NCI-H1092 treated with DMSO at 0.1 percent for 48 hours (cell line): Measurements from ENCODE around the gene S100A4.
A peak's percentile ranks its signal among the peaks of the same experiment; 100 is the strongest.
"Not testable (repeated sequence)": the region's sequence is repeated elsewhere in the genome, so short reads cannot be mapped to it uniquely, and the experiment has no call there.

ENCODE experiments used
- DNase-seq: peaks from one replicate; lab custom pipeline; 2025; lab: John Stamatoyannopoulos, UW

S100A4 gene

DNA sequence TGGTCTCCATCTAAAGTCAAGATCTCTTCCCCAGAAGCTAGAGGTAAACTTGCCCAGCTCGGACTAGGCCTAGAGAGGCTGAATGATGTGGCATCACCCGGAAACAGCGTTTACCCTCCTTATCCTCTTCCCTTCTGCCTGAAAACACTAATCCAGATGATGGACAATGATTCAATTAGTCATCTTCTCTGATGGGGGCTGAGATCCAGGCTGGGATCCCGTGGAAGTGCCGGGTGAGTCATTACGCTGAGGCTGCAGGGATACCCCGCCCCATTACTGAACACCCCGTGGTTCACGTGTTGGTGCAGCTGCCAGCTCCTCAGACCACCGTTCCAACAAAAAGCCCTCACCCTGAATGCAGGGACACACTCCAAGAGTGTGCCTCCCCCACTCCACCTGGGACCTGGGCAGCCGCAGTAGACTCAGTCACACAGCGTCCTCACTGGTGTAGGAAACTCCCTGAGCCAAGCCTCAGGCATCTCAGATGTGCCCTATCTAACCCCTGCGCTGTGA lies 11.9 kb downstream of the S100A4 start:
- no peak for DNase-seq

DNA sequence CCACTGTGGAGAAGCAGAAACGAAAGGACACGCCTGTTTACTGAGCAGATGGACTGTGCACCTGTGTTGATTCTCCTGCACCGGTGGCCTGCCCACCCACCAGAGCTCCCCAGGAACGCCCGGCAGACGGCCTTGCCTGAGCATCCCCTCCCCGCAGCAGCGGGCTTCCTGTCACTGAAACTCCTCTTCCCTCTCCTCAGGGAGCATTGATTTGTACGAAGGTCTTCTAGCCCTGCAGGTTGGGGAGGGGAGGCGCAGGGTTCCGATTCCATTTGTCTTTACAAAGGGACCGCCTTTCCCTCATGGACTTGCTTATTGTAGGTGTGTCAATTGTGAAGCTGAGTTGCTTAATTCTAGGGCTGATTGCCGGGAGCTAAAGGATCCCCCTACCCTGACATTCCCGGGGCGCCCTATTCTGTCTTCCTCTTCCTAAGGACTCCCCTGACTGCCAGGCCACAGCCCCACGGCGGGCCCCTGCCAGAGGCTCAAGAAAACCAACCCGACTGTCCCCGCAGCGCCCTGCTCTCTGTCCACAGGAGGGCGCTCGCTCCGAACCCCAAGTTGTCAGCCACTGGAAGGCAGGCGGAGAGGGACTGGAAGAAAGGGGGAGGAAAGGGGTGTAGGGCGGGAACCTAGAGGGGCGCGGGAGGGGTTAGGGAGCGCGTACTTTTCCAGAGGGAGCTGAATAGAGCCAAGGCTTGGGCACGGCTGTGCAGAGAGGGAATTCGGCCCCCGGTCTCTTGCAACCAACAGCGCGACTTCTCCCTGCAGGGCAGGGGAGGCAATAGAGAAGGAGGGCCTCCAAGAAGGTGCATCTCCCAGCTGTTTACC lies 12.6 kb downstream of the S100A4 start:
- DNase-seq: peak; percentile 84

DNA sequence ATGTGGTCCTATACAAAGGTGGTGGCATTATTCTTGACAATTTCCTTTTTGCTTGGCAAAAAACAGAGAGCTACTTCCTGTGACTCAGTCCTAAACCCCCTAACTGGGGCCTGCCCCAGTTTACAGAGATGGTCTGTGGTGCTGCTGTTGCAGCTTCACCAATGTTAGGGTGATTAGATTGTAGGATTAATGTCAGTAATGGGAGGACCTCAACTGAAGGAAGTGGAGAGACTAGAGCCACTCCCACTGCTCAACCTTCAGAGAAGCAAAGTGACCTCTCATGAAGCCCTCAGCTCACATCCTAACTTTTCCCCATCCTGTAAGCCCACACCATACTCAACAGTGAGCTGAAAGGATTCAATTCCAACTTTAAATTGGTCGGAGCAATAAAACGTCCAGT lies 13.4 kb downstream of the S100A4 start:
- DNase-seq: no peak

DNA sequence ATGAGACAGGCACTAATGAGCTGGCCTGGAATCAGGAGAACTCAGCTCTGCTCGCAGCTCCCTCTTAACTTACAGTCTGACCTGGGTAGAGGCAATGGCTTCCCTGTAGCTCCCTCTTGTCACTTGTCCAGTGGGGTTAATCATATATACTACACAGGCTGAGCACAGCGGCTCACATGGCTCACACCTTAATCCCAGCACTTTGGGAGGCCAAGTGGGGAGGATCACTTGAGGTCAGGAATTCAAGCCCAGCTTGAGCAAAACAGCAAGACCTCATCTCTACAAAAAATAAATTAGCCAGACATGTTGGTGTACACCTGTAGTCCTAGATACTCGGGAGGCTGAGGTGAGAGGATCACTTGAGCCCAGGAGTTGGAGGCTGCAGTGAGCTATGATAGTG lies 14.0 kb downstream of the S100A4 start:
- no peak for DNase-seq

DNA sequence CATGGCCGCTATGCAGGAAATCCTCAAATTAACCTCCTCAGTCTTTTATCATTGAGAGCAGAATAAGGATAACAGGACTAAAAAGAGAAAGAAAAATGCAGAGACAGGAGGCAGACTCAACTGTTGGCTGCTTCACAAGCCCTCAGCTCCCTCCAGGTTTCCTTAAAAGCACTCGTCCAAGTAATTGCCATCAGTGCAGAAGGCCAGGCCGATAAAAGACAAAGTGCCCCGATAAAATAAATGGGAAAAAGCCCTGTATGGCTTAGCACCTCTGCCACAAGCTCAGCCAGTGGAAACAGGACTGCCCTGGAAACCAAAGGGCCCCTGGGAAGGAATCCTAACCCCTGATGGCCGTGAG lies 17.9 kb downstream of the S100A4 start:
- no peak for DNase-seq

DNA sequence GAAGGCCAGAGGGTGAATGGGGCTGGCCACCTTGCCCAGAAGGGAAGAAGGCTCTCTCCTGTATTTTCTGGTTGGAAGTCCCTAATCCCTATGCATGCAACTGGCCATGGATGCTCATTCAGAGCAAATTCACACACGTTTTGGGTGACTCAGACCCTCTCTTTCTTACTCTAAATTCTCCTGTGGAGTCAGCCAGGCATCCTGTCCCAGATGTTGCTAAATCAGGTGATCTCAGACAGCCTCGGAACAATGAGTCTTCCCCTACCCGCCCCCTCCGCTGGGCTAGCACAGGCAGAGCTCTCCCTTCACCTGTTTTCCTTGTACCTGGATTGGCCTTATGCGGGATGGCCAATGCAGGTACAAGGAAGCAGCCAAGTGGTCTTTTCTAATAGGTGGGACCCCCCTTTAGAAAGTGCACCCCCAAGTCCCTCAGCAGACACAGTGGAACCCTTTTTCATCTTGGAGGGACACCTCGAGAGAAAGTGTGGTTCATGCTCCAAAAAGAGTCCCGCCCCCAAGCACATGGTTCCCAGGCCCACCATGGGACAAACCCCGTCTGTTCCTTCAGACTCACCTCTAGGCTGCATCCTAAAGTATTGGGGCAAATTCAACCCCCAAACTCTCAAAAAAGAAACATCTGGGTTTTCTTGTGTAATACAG lies 18.5 kb downstream of the S100A4 start:
- DNase-seq: no peak

DNA sequence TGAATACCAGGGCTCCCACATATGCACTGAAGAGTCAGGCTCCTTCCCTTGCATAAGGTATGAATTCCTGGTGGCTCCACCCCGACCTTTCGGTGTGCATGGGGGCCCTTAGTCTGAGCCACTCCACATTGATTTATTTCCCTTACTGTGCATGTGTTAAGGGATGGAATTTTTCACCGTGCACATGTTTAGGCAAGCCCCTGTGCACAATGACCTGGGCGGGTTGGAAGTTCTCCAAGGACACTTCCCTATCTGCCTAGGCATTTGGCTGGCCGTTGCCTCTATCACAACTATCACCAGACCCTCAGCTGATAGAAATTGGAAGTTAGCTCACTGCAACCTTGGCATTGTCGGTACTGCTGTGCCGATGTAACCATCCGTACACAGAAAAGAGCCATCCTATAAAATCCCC lies 19.5 kb downstream of the S100A4 start:
- DNase-seq: no peak

DNA sequence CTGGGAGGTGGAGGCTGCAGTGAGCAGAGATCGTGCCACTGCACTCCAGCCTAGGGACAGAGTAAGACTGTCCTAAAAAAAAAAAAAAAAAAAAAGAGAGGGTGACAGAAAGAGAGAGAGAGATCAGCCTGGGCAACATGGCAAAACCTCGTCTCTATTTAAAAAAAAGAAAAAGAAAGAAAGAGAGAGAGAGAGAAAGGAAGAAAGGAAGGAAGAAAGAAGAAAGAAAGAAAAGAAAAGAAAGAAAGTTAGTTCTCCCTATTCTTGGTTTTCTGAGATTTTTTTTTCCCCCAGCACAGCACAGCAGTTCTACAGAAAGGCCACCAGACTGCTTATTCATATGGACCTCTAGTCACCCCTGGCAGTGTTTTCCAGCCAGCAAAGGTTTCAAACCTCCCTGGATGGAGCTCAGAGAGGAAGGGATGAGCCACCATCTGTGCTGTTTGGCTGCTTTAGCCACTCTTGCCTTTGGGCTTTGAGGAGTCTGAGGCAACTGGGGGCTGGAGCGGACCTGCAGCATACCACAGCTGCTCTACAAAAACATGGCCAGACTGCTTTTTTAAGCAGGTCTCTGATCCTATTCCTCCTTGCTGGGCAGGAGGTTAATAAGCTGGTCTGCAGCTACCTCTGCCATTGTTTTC lies 20.4 kb downstream of the S100A4 start:
- DNase-seq: no peak

DNA sequence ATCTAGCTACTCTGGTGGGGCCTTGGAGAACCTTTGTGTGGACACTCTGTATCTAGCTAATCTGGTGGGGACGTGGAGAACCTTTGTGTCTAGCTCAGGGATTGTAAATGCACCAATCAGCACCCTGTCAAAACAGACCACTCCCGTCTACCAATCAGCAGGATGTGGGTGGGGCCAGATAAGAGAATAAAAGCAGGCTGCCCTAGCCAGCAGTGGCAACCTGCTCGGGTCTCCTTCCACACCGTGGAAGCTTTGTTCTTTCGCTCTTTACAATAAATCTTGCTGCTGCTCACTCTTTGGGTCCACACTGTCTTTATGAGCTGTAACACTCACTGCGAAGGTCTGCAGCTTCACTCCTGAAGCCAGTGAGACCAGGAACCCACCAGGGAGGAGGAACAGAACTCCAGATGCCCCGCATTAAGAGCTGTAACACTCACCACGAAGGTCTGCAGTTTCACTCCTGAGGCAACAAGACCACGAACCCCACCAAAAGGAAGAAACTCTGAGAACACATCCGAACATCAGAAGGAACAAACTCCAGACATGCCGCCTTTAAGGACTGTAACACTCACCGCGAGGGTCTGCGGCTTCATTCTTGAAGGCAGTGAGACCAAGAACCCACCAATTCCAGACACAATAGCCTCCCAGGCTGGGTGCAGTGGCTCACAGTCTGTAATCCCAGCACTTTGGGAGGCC lies 23.1 kb downstream of the S100A4 start:
- not testable (repeated sequence) for DNase-seq

DNA sequence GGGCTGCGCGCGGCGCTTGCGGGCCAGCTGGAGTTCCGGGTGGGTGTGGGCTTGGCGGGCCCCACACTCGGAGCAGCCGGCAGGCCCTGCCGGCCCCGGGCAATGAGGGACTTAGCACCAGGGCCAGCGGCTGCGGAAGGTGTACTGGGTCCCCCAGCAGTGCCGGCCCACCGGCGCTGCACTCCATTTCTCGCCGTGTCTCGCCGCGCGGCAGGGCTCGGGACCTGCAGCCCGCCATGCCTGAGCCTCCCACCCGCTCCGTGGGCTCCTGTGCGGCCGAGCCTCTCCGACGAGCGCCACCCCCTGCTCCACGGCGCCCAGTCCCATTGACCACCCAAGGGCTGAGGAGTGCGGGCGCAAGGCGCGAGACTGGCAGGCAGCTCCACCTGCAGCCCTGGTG lies 23.8 kb downstream of the S100A4 start:
- not testable (repeated sequence) for DNase-seq

DNA sequence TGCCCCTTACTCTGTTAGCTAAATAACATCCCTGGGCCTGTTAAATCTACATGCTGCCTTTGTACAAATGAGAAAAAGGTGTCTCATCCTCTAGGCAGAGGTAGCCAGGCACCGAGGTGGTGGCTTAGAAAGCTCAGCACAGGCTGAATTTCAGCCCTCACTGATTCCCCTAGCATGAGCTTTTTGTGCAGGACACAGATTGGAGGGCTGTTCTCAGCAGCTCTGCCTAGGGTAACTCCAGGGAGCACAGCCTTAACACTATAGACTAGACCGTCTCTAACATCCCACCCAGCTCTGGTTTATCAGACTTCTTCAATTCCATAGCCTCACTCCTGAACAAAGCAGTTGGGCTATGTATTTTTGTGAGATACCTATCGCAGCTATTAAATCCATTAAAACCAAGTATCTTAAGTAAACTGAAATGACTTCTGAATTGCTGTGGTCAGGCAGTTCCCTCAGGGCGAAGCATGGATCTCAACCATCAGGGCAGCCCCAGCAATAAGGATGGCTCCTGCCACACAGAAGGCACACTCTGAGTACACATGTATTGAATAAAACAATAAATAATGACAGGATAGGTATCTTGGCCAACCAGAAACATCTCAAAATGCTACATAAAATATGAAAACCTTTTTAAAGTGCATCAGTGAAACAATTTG lies 24.7 kb downstream of the S100A4 start:
- no peak for DNase-seq

DNA sequence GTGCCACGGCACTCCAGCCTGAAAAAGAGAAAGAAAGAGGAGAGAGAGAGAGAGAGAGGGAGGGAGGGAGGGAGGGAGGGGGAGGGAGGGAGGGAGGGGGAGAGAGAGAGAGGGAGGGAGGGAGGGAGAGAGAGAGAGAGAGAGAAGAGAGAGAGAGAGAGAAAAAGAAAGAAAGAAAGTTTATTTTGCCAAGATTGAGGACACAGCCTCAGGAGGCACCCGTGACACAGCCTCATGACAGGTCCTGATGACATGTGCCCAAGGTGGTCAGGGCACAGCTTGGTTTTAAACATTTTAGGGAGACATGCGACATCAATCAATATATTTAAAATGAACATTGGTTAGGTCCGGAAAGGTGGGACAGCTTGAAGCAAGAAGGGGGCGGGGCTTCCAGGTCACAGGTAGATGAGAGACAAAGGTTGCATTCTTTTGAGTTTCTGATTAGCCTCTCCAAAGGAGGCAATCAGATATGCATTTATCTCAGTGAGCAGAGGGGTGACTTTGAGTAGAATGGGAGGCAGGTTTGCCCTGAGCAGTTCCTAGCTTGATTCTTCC lies 25.4 kb downstream of the S100A4 start:
- DNase-seq: not testable (repeated sequence)

DNA sequence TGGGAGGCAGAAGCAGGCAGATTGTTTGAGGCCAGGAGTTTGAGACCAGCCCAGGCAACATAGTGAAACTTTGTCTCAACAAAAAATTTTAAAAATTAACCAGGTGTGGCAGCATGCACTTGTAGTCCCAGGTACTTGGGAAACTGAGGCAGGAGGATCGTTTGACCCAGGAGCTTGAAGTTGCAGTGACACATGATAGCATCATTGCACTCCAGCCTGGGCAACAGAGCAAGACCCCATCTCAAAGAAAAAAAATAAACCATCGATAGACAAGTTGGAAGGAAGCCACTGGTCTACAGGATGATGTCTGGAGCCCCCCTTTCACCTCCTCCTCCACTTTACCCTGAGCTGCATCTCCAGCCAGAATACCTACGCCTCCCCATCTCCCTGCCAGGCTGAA lies 26.4 kb downstream of the S100A4 start:
- DNase-seq: no peak

DNA sequence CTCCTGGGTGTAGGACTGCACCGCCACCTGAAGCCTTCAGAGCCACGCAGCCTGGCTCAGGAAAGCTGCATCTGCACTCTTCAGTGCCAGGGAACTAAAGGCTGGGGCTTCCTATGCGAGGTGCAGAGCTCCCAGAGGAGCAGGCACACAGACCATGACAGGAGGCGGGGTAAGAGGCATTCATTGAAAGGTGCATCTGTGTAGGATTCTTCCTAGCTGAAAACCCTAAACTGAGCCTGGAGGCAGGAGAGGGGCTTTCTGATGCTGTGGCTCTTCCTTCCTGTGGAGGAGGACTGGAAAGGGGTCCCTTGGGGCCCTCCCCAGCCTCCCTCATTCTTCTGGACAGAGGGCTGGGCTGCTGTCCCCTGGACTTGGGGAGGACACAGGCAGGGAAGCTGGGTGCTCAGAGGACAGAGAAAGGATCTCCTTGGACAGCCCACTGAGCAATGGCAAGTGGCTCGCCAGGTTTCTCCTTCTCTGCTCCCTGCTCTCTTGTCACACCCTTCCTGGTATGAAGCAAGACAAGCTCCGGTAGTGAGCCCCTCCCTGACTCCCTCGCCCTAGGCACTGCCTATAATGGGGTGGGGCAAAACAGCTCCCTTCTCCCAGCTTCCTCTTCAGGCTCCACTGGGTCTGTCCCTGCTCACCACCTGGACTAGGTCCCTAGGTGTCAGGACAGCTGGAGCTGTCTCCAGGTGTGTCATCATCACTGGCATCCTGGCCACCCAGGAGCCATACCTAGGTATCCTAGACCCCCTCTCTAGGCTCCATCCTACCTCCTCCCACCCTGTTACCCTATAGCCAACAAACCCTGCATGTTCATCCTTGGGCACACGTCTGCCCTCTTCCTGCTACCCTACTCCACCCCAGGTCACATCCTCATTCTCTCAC lies 29.9 kb downstream of the S100A4 start:
- DNase-seq: no peak

DNA sequence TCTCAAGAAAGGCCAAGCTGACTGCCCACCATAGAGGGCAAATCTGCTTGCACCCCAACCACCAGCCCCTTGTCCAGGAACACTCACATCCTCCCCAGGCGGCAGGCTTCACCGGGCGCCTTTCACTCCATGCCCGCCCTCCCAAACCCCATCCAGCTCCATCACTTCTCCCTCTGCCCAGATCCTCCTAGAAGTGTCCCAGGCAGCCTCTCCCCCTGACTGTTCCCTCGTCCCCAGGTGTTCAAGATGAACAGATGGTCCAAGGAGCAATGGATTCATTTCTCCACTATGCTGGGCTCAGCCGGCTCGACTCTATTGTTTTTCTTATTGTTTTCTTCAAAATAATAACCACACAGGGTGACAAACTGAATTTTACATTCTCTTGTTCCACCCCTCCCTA lies 31.9 kb downstream of the S100A4 start:
- no peak for DNase-seq

DNA sequence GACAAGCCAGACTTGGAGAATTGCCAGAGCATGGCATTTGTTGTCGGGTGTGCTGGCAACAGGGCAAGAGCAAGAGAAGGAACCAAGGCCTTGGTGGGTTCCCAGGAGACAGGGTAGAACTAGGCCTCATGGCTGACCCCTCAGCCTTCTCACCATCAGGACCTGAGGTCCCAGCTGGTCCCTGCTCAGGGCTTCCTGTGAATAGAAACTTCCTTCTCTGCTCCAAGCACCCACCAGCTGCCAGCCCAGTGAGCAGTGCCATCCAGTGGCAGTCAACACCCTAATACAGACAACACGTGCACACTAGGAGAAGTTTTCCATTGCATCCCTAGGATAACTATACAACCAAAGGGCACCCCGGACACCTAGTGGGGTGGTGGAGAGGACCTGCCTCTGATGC lies 32.6 kb downstream of the S100A4 start:
- no peak for DNase-seq

DNA sequence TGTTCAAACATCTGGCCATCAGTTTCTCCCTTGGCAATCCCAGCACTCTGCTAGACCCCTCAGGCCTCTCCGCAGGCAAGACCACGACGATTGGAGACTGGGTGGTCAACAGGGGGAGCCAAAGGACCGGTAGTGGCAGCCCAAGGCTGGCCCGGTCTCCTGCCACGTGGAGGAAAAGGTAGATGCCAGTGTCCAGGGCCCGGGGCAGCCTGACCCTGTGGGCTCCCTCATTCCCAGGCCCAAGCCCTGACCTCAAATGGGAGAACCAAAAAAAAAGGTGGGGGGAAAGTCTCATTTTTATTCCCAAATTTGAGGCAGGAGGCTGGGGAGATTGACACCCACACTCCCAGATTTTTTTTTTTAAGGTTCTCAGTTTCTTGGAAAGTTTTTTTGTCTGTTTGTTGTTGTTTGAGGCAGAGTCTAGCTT lies 34.6 kb downstream of the S100A4 start:
- DNase-seq: peak; percentile 84

DNA sequence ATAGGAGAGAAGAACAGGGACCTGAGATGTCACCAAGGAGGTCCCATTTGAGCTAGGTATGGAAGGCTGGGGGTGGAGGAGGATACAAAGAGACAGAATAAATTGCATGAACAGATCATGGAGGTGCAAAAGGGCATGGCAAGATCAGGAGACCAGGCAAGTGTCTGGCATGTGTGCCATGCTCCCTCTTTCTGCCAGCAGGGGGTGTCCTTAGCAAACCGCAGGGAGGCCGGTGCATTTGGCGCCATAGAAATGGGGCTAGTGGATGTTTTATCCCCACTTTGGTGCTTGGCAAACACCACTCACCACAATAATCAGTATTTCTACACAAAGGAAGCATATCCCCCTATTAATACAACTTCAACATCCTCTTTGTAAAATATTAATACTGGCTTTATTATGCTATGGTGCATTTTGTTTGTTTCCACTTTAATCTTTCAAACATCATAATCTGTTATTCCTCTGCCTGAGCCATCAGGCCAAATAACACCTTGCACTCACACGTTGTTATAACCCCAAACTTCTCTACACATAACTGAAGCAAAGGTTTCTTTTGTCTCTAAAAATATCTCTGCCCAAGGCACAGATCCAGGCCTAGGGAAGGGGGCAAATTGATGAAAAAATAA lies 35.8 kb downstream of the S100A4 start:
- no peak for DNase-seq

DNA sequence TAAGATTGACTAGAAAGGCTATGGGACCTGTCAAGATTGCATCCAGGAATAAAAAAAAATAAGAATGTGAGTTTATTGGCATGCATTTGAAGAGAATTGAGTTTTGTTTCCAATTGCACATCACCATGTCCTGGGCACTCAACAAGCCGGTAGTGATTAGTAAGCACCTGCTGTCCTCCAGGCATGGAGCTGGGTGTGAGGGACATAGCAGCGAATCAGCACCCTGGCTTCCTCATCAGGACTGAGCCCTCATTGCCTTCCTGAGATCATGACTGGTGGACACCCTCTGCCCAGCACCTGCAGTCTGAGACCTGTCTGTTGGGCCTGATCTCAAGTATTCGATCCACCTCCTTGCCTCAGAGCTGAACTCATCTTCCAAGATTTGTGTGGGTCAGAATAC lies 36.6 kb downstream of the S100A4 start:
- no peak for DNase-seq
